Measurements from ENCODE around the gene CCDC106.
A peak's percentile ranks its signal among the peaks of the same experiment; 100 is the strongest.

Gene CCDC106

GRCh38 chr19:55613930-55614710, 33.9 kb upstream of the CCDC106 start:
- H3K4me3 ChIP-seq (ENCODE audit: low read depth, low read length), result no peak overlapping the region

- no peak overlapping the region for H3K4me3 ChIP-seq (ENCODE audit: low read depth, low read length)
These were observed 33.1 kb upstream of the CCDC106 start for GRCh38 chr19:55614711-55615542.

GRCh38 chr19:55615543-55616394, 32.2 kb upstream of the CCDC106 start:
- H3K4me3 ChIP-seq (ENCODE audit: low read depth, low read length), result no peak overlapping the region

- H3K4me3 ChIP-seq (ENCODE audit: low read depth, low read length), result no peak overlapping the region
These were observed 31.6 kb upstream of the CCDC106 start for GRCh38 chr19:55616395-55616875.

- H3K4me3 ChIP-seq (ENCODE audit: low read depth, low read length), result no peak overlapping the region
These were observed 30.6 kb upstream of the CCDC106 start for GRCh38 chr19:55617426-55617825.

- no peak overlapping the region for H3K4me3 ChIP-seq (ENCODE audit: low read depth, low read length)
These were observed 29.6 kb upstream of the CCDC106 start for GRCh38 chr19:55618426-55618825.

GRCh38 chr19:55619286-55619685, 28.7 kb upstream of the CCDC106 start:
- H3K4me3 ChIP-seq (ENCODE audit: low read depth, low read length), result no peak overlapping the region

- H3K4me3 ChIP-seq (ENCODE audit: low read depth, low read length), result no peak overlapping the region
These were observed 27.4 kb upstream of the CCDC106 start for GRCh38 chr19:55620410-55621204.

GRCh38 chr19:55621205-55621672, 26.8 kb upstream of the CCDC106 start:
- H3K4me3 ChIP-seq (ENCODE audit: low read depth, low read length), result no peak overlapping the region

GRCh38 chr19:55621673-55622231, 26.3 kb upstream of the CCDC106 start:
- no peak overlapping the region for H3K4me3 ChIP-seq (ENCODE audit: low read depth, low read length)

GRCh38 chr19:55622242-55622969, 25.6 kb upstream of the CCDC106 start:
- H3K4me3 ChIP-seq (ENCODE audit: low read depth, low read length), result no peak overlapping the region

- H3K4me3 ChIP-seq (ENCODE audit: low read depth, low read length), result no peak overlapping the region
These were observed 24.9 kb upstream of the CCDC106 start for GRCh38 chr19:55623130-55623529.

- peak overlapping the region; percentile 21 for H3K4me3 ChIP-seq (ENCODE audit: low read depth, low read length)
These were observed 24.5 kb upstream of the CCDC106 start for GRCh38 chr19:55623561-55623960.

GRCh38 chr19:55624109-55625003, 23.7 kb upstream of the CCDC106 start, which contains the start of gene ZNF784:
TSS of gene ZNF784 (minus strand) at chr19:55624566. CDS start at chr19:55624561, 5 bp downstream.
- peak within 1 kb of the TSS; percentile 30 for H3K4me3 ChIP-seq (ENCODE audit: low read depth, low read length)

- no peak overlapping the region for H3K4me3 ChIP-seq (ENCODE audit: low read depth, low read length)
These were observed 23.0 kb upstream of the CCDC106 start for GRCh38 chr19:55625004-55625326.

- no peak overlapping the region for H3K4me3 ChIP-seq (ENCODE audit: low read depth, low read length)
These were observed 21.7 kb upstream of the CCDC106 start for GRCh38 chr19:55626350-55626749.

- H3K4me3 ChIP-seq (ENCODE audit: low read depth, low read length), result no peak overlapping the region
These were observed 15.6 kb upstream of the CCDC106 start for GRCh38 chr19:55632463-55632834.

- H3K4me3 ChIP-seq (ENCODE audit: low read depth, low read length), result no peak overlapping the region
These were observed 14.2 kb upstream of the CCDC106 start for GRCh38 chr19:55633861-55634260.
